Measurements from ENCODE around the gene MICU1.
A peak's percentile ranks its signal among the peaks of the same experiment; 100 is the strongest.

The MICU1 gene

GRCh38 chr10:72375173-72375572 lies 250.7 kb downstream of the MICU1 start:
- ATAC-seq: peak; percentile 82
- TF ChIP-seq OSR1 (CRISPR knock-in tag; IDR thresholded peaks at IDR 0.05) (no peak), ZFP30 (CRISPR knock-in tag; IDR thresholded peaks at IDR 0.05) (no peak)

GRCh38 chr10:72370201-72370722 lies 255.6 kb downstream of the MICU1 start:
- ATAC-seq: no peak
- no peak for TF ChIP-seq CREB5 (CRISPR knock-in tag; IDR thresholded peaks at IDR 0.05; ENCODE audit: low read depth)
- TF ChIP-seq PATZ1 (CRISPR knock-in tag; IDR thresholded peaks at IDR 0.05; ENCODE audit: borderline replicate concordance): no peak
- no peak for TF ChIP-seq POU6F1 (CRISPR knock-in tag; IDR thresholded peaks at IDR 0.05; ENCODE audit: borderline replicate concordance, low read depth)
- no peak for TF ChIP-seq BACH2 (CRISPR knock-in tag; IDR thresholded peaks at IDR 0.05; ENCODE audit: borderline replicate concordance)
- TF ChIP-seq SNAI2 (CRISPR knock-in tag; IDR thresholded peaks at IDR 0.05): no peak
- no peak for TF ChIP-seq GLIS3 (CRISPR knock-in tag; IDR thresholded peaks at IDR 0.05)
- no peak for TF ChIP-seq ZNF8 (CRISPR knock-in tag; IDR thresholded peaks at IDR 0.05)
- TF ChIP-seq TOX (CRISPR knock-in tag; IDR thresholded peaks at IDR 0.05; ENCODE audit: borderline replicate concordance): no peak

GRCh38 chr10:72367301-72367960 lies 258.4 kb downstream of the MICU1 start:
- TF ChIP-seq ZNF565 (CRISPR knock-in tag; conservative IDR thresholded peaks at IDR 0.05; ENCODE audit: low read depth) (no peak), BACH2 (CRISPR knock-in tag; IDR thresholded peaks at IDR 0.05; ENCODE audit: borderline replicate concordance) (no peak), ZNF8 (CRISPR knock-in tag; IDR thresholded peaks at IDR 0.05) (no peak), RARB (CRISPR knock-in tag; IDR thresholded peaks at IDR 0.05) (no peak)
- ATAC-seq: no peak

GRCh38 chr10:72365106-72365895 lies 260.6 kb downstream of the MICU1 start:
- no peak for ATAC-seq

More at GRCh38 chr10:72365106-72365895, 260.6 kb downstream of the MICU1 start:
- TF ChIP-seq BACH2 (CRISPR knock-in tag; IDR thresholded peaks at IDR 0.05; ENCODE audit: borderline replicate concordance): no peak
- TF ChIP-seq GLIS3 (CRISPR knock-in tag; IDR thresholded peaks at IDR 0.05): no peak
- TF ChIP-seq ARNTL (CRISPR knock-in tag; IDR thresholded peaks at IDR 0.05; ENCODE audit: borderline replicate concordance, low read depth): no peak
- TF ChIP-seq CREB5 (CRISPR knock-in tag; IDR thresholded peaks at IDR 0.05; ENCODE audit: low read depth): no peak
- TF ChIP-seq ZNF8 (CRISPR knock-in tag; IDR thresholded peaks at IDR 0.05): no peak
- no peak for TF ChIP-seq PPARA (CRISPR knock-in tag; IDR thresholded peaks at IDR 0.05; ENCODE audit: borderline replicate concordance)
- no peak for TF ChIP-seq TOX (CRISPR knock-in tag; IDR thresholded peaks at IDR 0.05; ENCODE audit: borderline replicate concordance)
- no peak for TF ChIP-seq POU6F1 (CRISPR knock-in tag; IDR thresholded peaks at IDR 0.05; ENCODE audit: borderline replicate concordance, low read depth)
- TF ChIP-seq PATZ1 (CRISPR knock-in tag; IDR thresholded peaks at IDR 0.05; ENCODE audit: borderline replicate concordance): no peak
- TF ChIP-seq TCF4 (CRISPR knock-in tag; IDR thresholded peaks at IDR 0.05; ENCODE audit: borderline replicate concordance): no peak
- TF ChIP-seq ISL1 (CRISPR knock-in tag; IDR thresholded peaks at IDR 0.05): no peak
- no peak for TF ChIP-seq ZFP3 (CRISPR knock-in tag; IDR thresholded peaks at IDR 0.05)
- no peak for TF ChIP-seq RARB (CRISPR knock-in tag; IDR thresholded peaks at IDR 0.05)
- no peak for TF ChIP-seq ZC3H10 (CRISPR knock-in tag; IDR thresholded peaks at IDR 0.05)
- TF ChIP-seq ZNF70 (CRISPR knock-in tag; IDR thresholded peaks at IDR 0.05): no peak
- no peak for TF ChIP-seq ESRRG (CRISPR knock-in tag; IDR thresholded peaks at IDR 0.05)
- no peak for TF ChIP-seq ZNF565 (CRISPR knock-in tag; conservative IDR thresholded peaks at IDR 0.05; ENCODE audit: low read depth)
- no peak for TF ChIP-seq ZFP30 (CRISPR knock-in tag; IDR thresholded peaks at IDR 0.05)
- TF ChIP-seq CSRNP3 (CRISPR knock-in tag; IDR thresholded peaks at IDR 0.05): no peak
- no peak for TF ChIP-seq CSDC2 (CRISPR knock-in tag; IDR thresholded peaks at IDR 0.05)
